ENCODE results near the gene HARS2.

GRCh38 chr5:140707812-140708211, 16.6 kb downstream of the HARS2 start:
- TF ChIP-seq, protein P1, sequence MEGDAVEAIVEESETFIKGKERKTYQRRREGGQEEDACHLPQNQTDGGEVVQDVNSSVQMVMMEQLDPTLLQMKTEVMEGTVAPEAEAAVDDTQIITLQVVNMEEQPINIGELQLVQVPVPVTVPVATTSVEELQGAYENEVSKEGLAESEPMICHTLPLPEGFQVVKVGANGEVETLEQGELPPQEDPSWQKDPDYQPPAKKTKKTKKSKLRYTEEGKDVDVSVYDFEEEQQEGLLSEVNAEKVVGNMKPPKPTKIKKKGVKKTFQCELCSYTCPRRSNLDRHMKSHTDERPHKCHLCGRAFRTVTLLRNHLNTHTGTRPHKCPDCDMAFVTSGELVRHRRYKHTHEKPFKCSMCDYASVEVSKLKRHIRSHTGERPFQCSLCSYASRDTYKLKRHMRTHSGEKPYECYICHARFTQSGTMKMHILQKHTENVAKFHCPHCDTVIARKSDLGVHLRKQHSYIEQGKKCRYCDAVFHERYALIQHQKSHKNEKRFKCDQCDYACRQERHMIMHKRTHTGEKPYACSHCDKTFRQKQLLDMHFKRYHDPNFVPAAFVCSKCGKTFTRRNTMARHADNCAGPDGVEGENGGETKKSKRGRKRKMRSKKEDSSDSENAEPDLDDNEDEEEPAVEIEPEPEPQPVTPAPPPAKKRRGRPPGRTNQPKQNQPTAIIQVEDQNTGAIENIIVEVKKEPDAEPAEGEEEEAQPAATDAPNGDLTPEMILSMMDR (IDR thresholded peaks at IDR 0.05; ENCODE audit: insufficient read depth, low read length, poor library complexity, severe bottlenecking): no peak
- TF ChIP-seq EZH2phosphoT487 (conservative IDR thresholded peaks at IDR 0.05; ENCODE audit: low read length): no peak

All from SU-DHL-6 (cell line).